GM18508 (cell line): ENCODE measurements around the gene KRT6A.
"Not testable (repeated sequence)": the region's sequence is repeated elsewhere in the genome, so short reads cannot be mapped to it uniquely, and the experiment has no call there.

Experiments used
- ATAC-seq: cut with Tn5 transposase; IDR thresholded peaks from one replicate; pipeline ENCODE4 v1.9.1; 2021; ENCODE audit warnings: moderate number of reproducible peaks; ENCODE audit not compliant: insufficient read depth, unreplicated experiment

The KRT6A gene

GRCh38 chr12:52506858-52507715 is 14.0 kb upstream of the KRT6A start:
- ATAC-seq: no peak

GRCh38 chr12:52502877-52503276 is 9.8 kb upstream of the KRT6A start:
- no peak for ATAC-seq

GRCh38 chr12:52501490-52501889 is 8.4 kb upstream of the KRT6A start:
- ATAC-seq: no peak

GRCh38 chr12:52500574-52500973 is 7.5 kb upstream of the KRT6A start:
- not testable (repeated sequence) for ATAC-seq

GRCh38 chr12:52499806-52500560 is 6.9 kb upstream of the KRT6A start:
- no peak for ATAC-seq

GRCh38 chr12:52498946-52499345 is 5.9 kb upstream of the KRT6A start:
- no peak for ATAC-seq

- ATAC-seq: no peak
These were observed 4.9 kb upstream of the KRT6A start for GRCh38 chr12:52497975-52498374.

- no peak for ATAC-seq
These were observed 3.6 kb upstream of the KRT6A start for GRCh38 chr12:52496590-52497071.

- no peak for ATAC-seq
These were observed 3.0 kb upstream of the KRT6A start for GRCh38 chr12:52496054-52496453.

GRCh38 chr12:52495389-52495788 is 2.3 kb upstream of the KRT6A start:
- ATAC-seq: no peak

GRCh38 chr12:52494518-52494917 is 1.5 kb upstream of the KRT6A start:
- no peak for ATAC-seq

- no peak for ATAC-seq
These were observed 1.0 kb upstream of the KRT6A start for GRCh38 chr12:52494100-52494499.

GRCh38 chr12:52492405-52492804 is 652 bp downstream of the KRT6A start:
- not testable (repeated sequence) for ATAC-seq

- ATAC-seq: not testable (repeated sequence)
These were observed 1.6 kb downstream of the KRT6A start for GRCh38 chr12:52491495-52491894.

GRCh38 chr12:52488736-52489135 is 4.3 kb downstream of the KRT6A start:
- ATAC-seq: no peak

- ATAC-seq: not testable (repeated sequence)
These were observed 5.2 kb downstream of the KRT6A start for GRCh38 chr12:52487744-52488443.

GRCh38 chr12:52487211-52487610 is 5.8 kb downstream of the KRT6A start:
- no peak for ATAC-seq

GRCh38 chr12:52486166-52487105 is 6.6 kb downstream of the KRT6A start:
- no peak for ATAC-seq

GRCh38 chr12:52480073-52480472 is 13.0 kb downstream of the KRT6A start:
- no peak for ATAC-seq

GRCh38 chr12:52477651-52478050 is 15.4 kb downstream of the KRT6A start:
- no peak for ATAC-seq
